Activated CD4-positive, alpha-beta T cell treated with anti-CD3 and anti-CD28 coated beads, Interleukin-2, amount 50 U/mL, for 48 hours (primary cell): ENCODE measurements around the gene SH3BP5.
A peak's percentile ranks its signal among the peaks of the same experiment; 100 is the strongest.
"Not testable (repeated sequence)": the region's sequence is repeated elsewhere in the genome, so short reads cannot be mapped to it uniquely, and the experiment has no call there.

Source experiments
- DNase-seq, 2 experiments: peaks; one replicate each; pipeline ENCODE4 v3.0.0-alpha.2; 2020

SH3BP5 gene, protein sequence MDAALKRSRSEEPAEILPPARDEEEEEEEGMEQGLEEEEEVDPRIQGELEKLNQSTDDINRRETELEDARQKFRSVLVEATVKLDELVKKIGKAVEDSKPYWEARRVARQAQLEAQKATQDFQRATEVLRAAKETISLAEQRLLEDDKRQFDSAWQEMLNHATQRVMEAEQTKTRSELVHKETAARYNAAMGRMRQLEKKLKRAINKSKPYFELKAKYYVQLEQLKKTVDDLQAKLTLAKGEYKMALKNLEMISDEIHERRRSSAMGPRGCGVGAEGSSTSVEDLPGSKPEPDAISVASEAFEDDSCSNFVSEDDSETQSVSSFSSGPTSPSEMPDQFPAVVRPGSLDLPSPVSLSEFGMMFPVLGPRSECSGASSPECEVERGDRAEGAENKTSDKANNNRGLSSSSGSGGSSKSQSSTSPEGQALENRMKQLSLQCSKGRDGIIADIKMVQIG

DNA sequence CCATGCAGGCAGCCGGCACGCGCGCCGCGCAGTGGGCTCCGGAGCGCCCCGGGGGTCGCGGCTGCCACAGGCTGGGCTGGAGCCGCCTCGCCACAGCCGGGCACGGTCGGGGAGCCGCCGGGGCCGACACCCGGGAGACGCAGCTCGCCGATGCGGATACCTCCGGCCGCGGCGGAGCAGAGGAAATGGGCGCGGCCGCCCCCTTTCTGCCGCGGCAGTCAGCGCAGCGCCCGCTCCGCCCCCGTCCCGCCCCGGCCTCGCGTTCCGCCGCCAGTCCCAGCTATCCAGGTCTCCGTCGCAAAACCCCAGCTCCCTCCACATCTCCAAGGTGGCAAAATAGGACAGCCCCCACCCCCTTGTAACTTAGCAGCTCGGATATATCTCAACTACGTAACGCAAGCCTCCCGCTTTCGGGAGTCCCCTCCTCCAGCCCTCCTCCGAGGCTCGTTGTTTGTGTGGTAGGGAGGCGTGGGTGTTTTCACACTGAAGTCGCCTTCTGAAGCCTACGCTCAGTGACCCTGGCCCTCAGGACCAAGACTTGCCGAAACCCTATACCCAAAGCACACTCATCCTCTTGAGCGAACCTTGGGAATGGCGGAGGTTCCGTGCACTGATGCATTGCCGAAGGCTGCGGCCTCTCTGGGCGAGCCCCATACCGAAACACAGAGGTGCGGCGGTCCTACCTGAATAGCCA is at the start of gene SH3BP5:
TSS of gene SH3BP5 (minus strand) at position 182 of the 694 bp plus-strand sequence. CDS start at position 4, 178 bp downstream.
- DNase-seq: peak; percentile 78

DNA sequence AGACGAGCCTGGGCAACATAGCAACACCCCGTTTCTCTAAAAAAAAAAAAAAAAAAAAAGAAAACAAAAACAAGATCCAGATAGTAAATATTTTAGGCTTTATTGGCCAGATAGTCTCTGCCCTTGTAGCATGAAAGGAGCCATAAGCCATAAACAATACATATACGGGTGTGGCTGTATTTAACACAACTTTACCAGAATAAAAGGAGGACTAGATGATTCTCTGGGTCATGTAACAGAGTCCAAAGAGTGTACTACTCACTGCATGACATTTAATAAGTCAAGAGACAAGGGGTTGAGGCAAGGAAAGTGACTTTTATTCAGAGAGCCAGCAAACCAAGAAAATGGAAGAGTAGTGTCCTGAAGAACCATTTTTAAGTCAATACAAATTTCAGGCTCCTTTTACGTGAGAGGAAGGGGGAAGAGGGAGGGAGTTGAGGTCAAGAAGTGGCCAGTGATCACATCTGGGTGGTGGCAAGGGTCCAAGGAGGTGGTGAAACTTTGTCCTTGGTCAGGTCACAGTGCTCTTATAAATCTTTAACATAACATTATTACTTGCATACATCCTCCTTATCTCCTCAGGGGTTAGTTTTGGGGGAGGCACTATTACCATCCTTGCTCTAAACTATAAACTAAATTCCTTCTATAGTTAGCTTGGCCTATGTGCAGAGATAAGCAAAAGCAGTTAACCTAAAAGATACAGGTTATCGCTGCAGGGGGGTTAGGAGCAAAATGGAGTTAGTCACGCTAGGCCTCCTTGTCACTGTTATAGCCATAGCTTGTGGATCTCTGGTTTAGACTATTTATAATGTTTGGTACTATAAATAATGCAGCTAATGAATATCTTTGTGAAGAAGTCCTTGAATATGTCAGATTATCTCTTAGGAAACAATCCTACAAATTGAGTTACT is 48.8 kb upstream of the SH3BP5 start:
- DNase-seq: no peak

DNA sequence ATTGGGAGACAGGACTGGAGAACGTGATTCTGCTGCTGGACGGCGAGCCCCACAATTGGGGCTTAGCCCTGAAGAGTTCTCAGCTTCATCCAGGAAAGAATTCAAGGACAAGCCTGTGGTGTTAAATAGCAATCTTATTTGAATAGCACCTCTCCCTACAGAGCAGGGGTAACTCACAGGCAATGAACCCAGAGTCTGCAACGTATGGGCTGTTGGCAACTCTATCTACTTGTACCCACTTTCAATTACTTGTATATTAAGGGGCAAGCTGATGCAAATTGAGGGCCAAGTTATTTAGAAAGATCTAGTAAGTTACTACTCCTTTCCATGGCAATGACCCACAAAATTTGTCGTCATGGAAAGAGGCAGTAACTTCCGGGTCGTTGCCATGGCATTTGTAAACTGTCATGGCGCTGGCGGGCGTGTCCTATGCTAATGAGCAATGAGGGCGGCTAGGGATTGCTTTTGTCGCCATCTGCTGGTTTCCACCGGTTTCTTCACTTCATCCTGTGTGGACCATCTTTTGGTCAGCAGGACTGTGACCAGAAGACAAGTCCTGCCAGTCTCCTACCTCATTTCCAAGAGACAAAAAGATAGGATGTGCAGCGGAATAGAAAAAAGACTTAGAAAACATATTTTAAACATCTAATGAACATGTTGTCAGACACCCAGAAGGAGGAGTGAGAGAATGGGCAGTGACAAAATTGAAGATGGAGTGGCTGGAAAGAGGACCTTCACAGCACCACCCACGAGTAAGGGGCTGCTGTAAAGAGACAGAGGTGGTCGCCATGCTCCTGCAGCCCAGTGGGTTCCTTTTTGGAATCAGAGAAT is 45.8 kb upstream of the SH3BP5 start:
- DNase-seq: peak; percentile 93 to 96

DNA sequence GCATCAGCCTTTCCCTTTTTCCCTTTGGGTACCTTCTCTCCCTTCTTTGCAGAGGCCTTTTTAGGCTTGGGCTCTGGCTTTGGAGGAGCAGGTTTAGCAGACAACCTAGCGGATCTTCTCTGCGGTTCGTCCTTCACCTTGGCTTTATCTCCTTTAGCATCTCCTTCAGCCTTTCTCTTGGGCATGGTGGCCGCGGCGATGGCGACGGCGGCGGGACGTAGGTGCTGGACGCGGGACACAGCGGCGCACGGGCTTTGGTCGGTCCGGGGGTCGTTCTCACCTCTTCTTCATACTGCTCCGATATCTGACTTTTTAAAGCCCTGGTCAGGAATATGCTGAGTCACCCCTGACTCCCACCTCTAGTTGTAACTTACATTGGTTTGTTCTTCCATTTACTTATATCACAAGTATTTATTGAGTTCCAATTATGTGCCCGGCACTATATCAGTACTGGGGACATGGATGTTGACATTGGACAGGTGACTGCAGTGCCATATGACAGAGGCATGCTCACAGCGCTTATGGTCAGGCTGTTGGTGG is 43.1 kb upstream of the SH3BP5 start:
- no peak for DNase-seq

DNA sequence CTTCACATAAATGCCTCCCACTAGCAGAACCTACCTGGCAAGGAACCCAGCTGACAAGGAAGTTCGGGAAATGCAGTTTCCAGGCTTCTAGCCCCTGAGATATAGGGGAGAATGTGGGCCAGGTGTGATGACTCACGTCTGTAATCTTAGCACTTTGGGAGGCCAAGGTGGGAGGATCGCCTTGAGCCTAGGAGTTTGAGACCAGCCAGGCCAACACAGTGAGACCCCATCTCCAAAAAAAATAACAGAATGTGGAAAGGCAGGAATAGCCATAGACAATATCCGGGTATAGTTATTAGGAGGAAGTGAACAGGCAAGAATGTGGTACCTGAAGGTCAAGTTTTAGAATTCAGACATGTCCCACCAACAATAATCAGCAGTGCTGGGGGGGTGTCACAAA is 40.5 kb upstream of the SH3BP5 start:
- no peak for DNase-seq

DNA sequence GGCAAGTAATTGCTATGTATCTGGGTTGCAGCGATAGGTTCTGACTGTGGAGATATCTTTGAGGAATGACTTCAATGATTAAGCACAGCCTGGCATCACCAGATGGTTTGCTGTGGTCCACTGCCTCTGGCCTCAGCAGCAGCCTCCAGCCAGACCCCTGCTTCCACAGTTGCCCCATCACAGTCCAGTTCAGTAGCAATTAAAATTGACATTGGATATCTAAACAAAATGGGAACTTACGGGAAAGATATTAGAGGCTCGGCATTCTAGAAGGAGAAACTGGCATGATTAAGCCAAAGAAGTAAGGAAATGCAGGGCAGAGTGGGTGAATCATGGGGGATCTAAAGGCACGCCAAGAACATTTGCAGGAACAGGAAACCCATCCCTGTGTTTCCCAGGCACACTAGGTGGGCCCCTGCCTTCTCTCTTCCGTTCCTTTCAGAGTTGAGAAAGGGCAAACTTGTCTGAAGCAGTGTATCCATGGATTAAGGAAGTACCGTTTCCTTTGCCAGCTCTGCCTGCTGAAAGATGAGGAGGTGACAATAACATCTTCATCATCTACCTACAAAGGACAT is 36.3 kb upstream of the SH3BP5 start:
- DNase-seq: no peak

DNA sequence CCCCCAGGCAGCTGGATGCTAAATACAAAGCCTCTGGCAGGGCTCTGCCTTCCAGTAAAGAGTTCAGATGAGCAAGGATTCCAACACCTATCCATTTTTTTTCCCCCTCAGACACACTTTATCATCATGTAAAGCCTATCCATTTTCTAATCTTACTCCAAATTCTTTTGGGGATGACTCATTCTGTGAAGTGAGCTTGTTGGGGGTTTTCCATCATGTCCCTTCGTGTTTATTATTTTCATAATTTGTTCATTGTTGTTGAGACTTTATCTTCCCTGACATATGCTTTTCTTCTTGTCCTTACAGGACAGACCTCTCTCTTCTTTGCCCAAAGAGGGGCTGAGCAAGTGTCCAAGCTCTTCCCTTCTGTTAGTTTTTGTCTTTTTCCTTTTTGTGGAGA is 34.7 kb upstream of the SH3BP5 start:
- DNase-seq: no peak

DNA sequence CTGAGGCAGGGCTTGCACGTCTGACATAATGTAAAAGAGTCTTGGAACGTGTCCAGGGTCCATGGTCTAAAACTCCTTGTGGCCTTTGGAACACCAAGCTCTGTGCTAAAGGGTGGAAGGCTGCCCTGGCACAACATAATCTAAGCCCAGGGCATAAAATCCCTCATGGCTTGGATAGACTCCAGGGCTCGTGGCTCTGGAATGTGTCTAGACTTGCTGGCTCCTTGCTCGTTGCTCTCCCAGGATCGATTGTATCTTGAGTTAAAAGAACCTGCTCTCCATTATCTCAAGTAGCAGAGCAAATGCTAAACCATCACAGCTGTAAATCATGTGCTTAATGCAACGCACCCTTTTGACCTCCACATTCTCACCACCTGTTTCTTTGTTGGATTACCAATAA is 31.7 kb upstream of the SH3BP5 start:
- not testable (repeated sequence) for DNase-seq

DNA sequence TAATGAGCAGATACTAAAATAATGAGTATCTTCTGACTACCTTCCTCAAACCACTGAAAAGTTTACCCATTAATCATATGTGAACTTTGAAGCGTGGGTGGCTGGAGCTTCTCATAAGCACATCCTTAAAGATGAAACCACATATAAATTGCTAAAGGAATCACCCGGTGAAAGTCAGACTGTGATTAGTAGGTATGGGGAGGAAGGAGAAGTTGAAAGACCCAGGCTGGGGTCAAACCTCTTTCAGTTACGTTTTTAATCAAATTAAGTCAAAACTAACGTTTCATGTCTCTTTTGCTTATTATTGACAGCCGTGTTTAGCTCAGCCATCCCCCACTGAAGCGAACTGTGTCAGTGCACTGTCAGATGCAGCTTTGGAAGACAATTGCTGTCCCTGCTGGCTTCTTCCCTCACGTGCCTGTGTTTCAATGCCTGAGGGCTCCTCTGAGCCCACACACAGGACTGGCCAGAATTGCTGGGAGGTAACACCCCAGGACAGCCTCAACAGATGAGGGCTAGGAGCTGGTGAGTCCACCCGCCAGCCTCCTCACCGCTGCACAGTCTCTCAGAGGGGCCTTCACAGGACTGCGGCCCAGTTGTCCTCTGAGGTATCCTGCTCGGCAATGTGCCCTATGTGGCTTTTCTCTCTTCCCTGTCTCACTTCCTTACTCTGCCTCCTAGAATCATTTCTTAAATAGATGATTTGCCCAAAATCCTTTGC is 29.3 kb upstream of the SH3BP5 start:
- peak; percentile 63 to 74 for DNase-seq

DNA sequence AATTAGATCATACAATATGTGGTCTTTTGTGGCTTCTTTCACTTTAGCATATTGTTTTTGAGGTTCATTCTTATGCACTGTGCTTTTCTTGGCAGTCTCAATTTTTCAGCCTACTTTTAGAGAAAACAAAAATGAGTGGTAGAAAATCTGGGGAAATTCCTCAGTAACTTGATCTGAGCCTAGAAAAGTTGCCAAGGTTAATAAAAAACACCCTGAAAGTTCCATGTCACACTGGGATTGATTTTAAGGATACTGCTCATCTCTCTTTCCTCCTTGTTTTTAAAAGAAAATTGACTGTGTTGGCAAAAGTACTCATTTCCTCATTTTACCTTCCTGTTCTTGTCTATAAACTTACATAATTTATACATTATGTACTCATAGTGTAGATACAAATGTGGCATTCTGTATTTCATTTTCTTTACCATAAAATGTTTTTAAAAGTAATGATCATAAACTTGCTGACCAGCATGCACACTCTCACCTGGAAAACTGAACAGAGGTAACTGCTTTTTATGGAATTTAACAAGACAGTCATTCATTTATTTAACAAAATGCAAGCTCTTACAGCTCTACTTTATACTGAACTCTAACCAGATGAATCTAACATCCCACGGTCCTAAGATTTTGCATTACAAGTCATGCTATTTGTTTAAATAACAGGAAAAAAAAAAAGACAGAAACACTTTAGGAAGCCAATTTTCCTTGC is 28.6 kb upstream of the SH3BP5 start:
- no peak for DNase-seq

DNA sequence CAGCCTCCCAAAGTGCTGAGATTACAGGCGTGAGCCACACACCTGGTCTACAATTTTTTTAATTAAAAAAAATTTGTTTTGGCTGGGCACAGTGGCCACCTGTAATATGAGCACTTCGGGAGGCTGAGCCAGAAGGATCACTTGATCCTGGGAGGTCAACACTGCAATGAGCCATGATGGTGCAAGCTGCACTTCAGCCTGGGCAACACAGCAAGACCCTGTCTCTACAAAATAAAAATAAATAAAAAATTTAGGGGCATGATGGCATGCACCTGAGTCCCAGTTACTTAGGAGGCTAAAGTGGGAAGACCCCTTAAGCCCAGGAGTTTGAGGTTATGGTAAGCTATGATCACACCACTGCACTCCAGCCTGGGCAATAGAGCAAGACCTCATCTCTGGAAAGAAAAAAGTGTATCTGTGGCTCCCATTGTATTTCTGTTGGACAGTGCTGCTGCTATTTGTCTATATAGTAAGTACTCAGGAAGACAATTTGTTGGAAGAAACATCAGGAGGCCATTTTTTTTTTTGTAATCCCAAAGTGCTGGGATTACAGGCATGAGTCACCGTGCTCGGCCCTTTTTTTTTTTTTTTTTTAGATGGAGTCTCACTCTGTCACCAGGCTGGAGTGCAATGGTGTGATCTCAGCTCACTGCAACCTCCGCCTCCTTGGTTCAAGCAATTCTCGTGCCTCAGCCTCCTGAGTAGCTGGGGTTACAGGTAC is 27.5 kb upstream of the SH3BP5 start:
- DNase-seq: no peak

DNA sequence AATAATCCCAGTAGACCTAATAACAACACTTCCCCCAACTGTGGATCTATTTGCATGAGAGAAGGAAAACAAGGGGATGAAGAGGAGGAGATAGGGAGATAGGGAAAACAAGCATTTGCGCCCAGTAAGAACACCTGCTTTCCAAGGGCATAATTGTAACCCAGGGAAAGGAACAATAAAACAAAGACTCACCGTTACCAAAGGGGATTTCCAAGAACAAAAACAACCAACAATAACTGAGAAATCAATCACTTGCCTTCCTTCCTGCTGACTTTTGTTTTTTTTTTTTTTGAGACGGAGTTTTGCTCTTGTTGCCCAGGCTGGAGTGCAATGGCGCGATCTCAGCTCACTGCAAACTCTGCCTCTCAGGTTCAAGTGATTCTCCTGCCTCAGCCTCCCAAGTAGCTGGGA is 24.3 kb upstream of the SH3BP5 start:
- not testable (repeated sequence) for DNase-seq

DNA sequence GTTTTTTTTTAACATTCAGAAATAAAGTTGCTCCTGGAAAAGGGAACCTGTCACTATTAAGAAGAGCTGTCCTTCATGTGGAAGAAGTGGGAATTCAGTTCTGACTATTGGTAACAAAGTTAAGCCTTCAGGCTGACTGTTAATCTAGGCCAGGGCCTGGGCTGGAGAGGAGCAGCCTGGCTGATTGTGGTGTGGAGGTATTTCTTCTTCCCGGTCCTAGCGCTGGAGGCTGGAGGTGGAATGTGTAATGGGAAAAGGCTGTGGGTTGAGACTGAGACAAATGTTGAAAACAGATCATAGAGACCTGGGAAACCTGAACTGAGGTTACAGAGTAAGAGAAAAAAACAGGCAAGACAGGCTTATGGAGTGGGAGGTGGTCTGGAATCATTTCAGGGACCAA is 23.8 kb upstream of the SH3BP5 start:
- no peak for DNase-seq

DNA sequence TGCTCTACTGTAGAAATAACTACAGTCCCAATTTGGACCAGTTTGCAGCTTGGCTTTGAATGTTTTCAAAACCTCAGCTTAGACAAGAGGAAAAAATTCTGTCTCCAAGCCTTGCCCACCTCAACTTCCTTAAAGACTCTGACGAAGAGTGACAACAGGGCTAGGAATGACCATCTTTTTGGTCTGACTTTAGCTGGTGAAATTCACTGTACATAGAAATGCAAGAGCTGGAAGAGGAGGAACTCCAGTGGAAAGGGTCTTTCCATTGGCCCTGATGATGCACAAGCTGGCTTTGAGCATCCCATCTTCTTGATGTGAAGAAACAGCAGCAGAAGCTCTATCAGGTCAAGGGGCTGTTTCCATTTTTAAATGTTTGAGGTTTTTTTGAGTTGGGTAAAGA is 22.7 kb upstream of the SH3BP5 start:
- no peak for DNase-seq

DNA sequence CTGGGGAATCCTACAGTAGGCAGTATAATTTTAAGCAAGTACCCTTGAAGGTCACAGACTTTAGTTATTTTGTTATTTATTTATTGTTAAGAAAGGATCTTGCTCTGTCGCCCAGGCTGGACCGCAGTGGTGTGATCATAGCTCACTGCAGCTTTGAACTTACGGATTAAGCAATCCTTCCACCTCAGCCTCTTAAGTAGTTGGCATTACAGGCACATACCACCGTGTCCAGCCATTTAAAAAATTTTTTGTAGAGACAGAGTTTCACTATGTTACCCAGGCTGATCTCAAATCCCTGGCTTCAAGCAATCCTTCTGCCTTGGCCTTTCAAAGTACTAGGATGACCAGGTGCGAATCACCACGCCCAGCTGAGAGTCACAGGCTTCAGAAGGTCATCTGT is 22.1 kb upstream of the SH3BP5 start:
- no peak for DNase-seq

DNA sequence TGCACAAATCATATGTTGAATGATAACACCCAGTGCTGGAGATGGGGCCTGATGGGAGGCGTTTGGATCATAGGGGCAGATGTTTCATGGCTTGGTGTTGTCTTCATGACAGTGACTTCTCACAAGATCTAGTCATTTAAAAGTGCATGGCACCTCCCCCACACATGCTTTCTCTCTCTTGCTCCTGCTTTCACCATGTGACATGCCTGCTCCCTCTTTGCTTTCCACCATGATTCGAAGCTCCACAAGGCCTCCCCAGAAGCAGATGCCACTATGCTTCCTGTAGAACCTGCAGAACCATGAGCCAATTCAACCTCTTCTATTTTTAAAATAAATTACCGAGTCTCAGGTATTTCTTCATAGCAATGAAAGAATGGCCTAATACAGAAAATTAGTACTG is 17.8 kb upstream of the SH3BP5 start:
- no peak for DNase-seq

DNA sequence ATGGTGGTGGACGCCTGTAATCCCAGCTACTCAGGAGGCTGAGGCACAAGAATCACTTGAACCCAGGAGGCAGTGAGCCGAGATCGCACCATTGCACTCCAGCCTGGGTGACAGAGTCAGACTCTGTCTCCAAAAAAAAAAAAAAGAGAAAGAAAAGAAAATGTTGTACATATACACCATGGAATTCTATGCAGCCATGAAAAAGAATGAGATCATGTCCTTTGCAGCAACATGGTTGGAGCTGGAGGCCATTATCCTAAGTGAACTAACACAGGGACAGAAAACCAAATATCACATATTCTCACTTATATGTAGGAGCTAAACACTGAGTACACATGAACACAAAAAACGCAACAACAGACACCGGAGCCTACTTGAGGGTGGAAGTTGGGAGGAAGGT is 17.1 kb upstream of the SH3BP5 start:
- not testable (repeated sequence) for DNase-seq

DNA sequence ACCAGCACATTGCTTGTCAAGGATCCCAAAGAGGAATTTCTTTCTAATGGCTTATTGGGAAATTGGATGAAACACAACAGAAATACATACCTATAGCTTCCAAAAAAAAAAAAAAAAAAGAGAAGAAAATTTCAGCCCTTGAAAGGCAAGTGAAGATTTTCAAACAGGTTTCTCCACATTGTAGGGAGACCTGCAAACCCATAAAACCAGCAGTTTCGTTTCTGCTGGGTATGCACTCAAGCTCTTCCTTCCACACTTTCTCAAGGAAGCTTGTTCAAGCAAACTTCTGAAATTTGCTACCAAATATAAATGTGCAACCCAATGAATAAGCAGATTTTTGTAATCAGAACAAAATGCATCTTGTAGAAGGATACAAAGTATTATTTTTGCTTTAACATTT is 15.9 kb upstream of the SH3BP5 start:
- no peak for DNase-seq

DNA sequence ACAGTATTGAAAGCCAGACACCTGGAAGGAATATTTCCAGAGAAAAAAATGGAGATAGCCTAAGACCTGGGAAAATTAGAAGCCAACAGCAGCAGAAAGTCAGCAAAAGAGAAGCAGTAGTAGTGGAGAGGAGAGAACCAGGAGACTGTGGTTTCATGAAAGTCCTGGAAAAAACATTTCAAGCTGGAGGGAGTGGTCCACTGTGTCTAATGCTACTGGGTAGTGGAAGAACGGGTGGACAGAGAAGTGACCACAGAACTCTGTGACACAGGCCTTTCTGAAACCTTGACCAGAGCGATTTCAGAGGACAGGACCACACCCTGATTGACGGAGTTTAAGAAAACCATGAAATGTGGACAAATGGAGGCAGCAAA is 15.3 kb upstream of the SH3BP5 start:
- DNase-seq: no peak
